HL-60 (cell line): ENCODE measurements around the gene ERF.

Experiments used
- DNase-seq, 2 experiments: peaks; one replicate each; pipeline ENCODE4 v3.0.0-alpha.2; 2010 to 2020; ENCODE audit warnings: low read depth in 1 of 2, low spot score in 1 of 2
- H3K27ac ChIP-seq: fragments of 250-450 bp; sonication (Bioruptor Pico); replicated peaks from 2 replicates; pipeline ENCODE4 v1.5.1; 2020; ENCODE audit warnings: mild to moderate bottlenecking, moderate library complexity
- H3K27me3 ChIP-seq: fragments of 250-450 bp; sonication (Bioruptor Pico); 2 replicates; pipeline ENCODE4 v1.5.1; 2021; ENCODE audit warnings: mild to moderate bottlenecking, moderate library complexity; ENCODE audit not compliant: insufficient read depth, poor library complexity, severe bottlenecking
- H3K4me3 ChIP-seq: replicated peaks from 2 replicates; pipeline ENCODE4 v1.5.1; 2011; ENCODE audit warnings: mild to moderate bottlenecking, control low read depth, low read length; ENCODE audit not compliant: insufficient read depth
- CTCF ChIP-seq: IDR thresholded peaks from one replicate; pipeline ENCODE4 v1.5.1; 2011; ENCODE audit warnings: low read length, control low read depth, inconsistent platforms; ENCODE audit not compliant: insufficient read depth
- GABPA ChIP-seq: IDR thresholded peaks from 2 replicates; pipeline ENCODE4 v1.6.1; 2012; ENCODE audit warnings: low read depth
- POLR2AphosphoS5 ChIP-seq: IDR thresholded peaks from 2 replicates; pipeline ENCODE4 v1.6.1; 2012; ENCODE audit warnings: low read depth
- REST ChIP-seq: IDR thresholded peaks from 2 replicates; pipeline ENCODE4 v1.6.1; 2012; ENCODE audit warnings: low read depth; ENCODE audit not compliant: insufficient replicate concordance
- SPI1 ChIP-seq: IDR thresholded peaks from 2 replicates; pipeline ENCODE4 v1.6.1; 2012; ENCODE audit warnings: low read depth, mild to moderate bottlenecking, borderline replicate concordance

The ERF gene

GRCh38 chr19:42249149-42249750, 5.7 kb downstream of the ERF start:
- no peak for TF ChIP-seq SPI1
- TF ChIP-seq GABPA: no peak
- no peak for TF ChIP-seq REST
- DNase-seq: no peak
- no peak overlapping the region for H3K4me3 ChIP-seq
- no peaks in the 10 kb centered on the region for H3K27me3 ChIP-seq
- H3K27ac ChIP-seq: no peak overlapping the region

- TF ChIP-seq REST (no peak), GABPA (no peak), POLR2AphosphoS5 (peak; percentile 17; the same call in 1 of the 2 replicates), SPI1 (no peak), CTCF (no peak)
- DNase-seq: no peak
- no peaks in the 10 kb centered on the region for H3K27me3 ChIP-seq
- no peak overlapping the region for H3K4me3 ChIP-seq
- H3K27ac ChIP-seq: no peak overlapping the region
These were observed 6.4 kb downstream of the ERF start for GRCh38 chr19:42248270-42249148.

GRCh38 chr19:42247640-42248199, 7.2 kb downstream of the ERF start:
- no peak overlapping the region for H3K27ac ChIP-seq
- H3K27me3 ChIP-seq: no peaks in the 10 kb centered on the region
- TF ChIP-seq POLR2AphosphoS5: no peak
- TF ChIP-seq REST: no peak
- no peak for TF ChIP-seq SPI1
- no peak for TF ChIP-seq CTCF
- TF ChIP-seq GABPA: no peak
- no peak overlapping the region for H3K4me3 ChIP-seq
- DNase-seq: no peak
